MM.1S (cell line): Measurements from ENCODE around the gene ZFP91.

Source experiments
- DNase-seq: peaks from one replicate; pipeline ENCODE4 v3.0.0-alpha.2; 2015
- H2AFZ ChIP-seq: fragments of 300-600 bp; sonication (generic); 2 replicates; pipeline ENCODE4 v1.6.0; 2016; ENCODE audit warnings: antibody characterized with exemption, low read length
- H3F3A ChIP-seq: fragments of 300-600 bp; sonication (generic); 2 replicates; pipeline ENCODE4 v1.6.1; 2016; ENCODE audit warnings: mild to moderate bottlenecking, antibody characterized with exemption, low read length, moderate library complexity, mixed read lengths; ENCODE audit not compliant: insufficient read depth
- H3K27ac ChIP-seq: fragments of 300-600 bp; sonication (generic); 2 replicates; pipeline ENCODE4 v1.5.1; 2016; ENCODE audit warnings: mild to moderate bottlenecking, low read length
- H3K27me3 ChIP-seq: fragments of 300-600 bp; sonication (generic); replicated peaks from 2 replicates; pipeline ENCODE4 v1.6.0; 2016; ENCODE audit warnings: low read length; ENCODE audit not compliant: insufficient read depth
- H3K36me3 ChIP-seq: fragments of 300-600 bp; sonication (generic); replicated peaks from 2 replicates; pipeline ENCODE4 v1.6.1; 2016; ENCODE audit warnings: mild to moderate bottlenecking, low read length, mixed read lengths; ENCODE audit not compliant: insufficient read depth
- H3K4me1 ChIP-seq: fragments of 300-600 bp; sonication (generic); 2 replicates; pipeline ENCODE4 v1.6.1; 2016; ENCODE audit warnings: low read length, mixed read lengths
- H3K4me2 ChIP-seq: fragments of 300-600 bp; sonication (generic); 2 replicates; pipeline ENCODE4 v1.6.0; 2016; ENCODE audit warnings: low read depth, low read length
- H3K4me3 ChIP-seq: fragments of 300-600 bp; sonication (generic); 2 replicates; pipeline ENCODE4 v1.5.1; 2016; ENCODE audit warnings: low read length, mixed read lengths
- H3K79me2 ChIP-seq: fragments of 300-600 bp; sonication (generic); 2 replicates; pipeline ENCODE4 v1.6.1; 2016; ENCODE audit warnings: mixed run types, low read length, mixed read lengths
- H3K9ac ChIP-seq: fragments of 300-600 bp; sonication (generic); 2 replicates; pipeline ENCODE4 v1.6.1; 2016; ENCODE audit warnings: low read length, mixed read lengths
- H3K9me2 ChIP-seq: fragments of 300-600 bp; sonication (generic); replicated peaks from 2 replicates; pipeline ENCODE4 v1.6.1; 2016; ENCODE audit warnings: mild to moderate bottlenecking, low read length, mixed read lengths; ENCODE audit not compliant: insufficient read depth
- H3K9me3 ChIP-seq: fragments of 300-600 bp; sonication (generic); replicated peaks from 2 replicates; pipeline ENCODE4 v1.6.1; 2016; ENCODE audit warnings: mild to moderate bottlenecking, low read length, mixed read lengths; ENCODE audit not compliant: insufficient read depth
- H4K20me1 ChIP-seq: fragments of 300-600 bp; sonication (generic); 2 replicates; pipeline ENCODE4 v1.6.1; 2016; ENCODE audit warnings: mild to moderate bottlenecking, low read length, moderate library complexity, mixed read lengths; ENCODE audit not compliant: insufficient read depth
- CTCF ChIP-seq: fragments of 300-600 bp; sonication (generic); IDR thresholded peaks from 2 replicates; pipeline ENCODE4 v1.5.1; 2016; ENCODE audit warnings: antibody characterized with exemption, low read length, mixed read lengths
- EZH2 ChIP-seq: fragments of 300-600 bp; sonication (generic); optimal IDR thresholded peaks from 2 replicates; pipeline ENCODE3; 2017; ENCODE audit warnings: low read depth, mild to moderate bottlenecking, antibody characterized with exemption, low read length, mixed read lengths
- EZH2phosphoT487 ChIP-seq: fragments of 300-600 bp; sonication (generic); IDR thresholded peaks from 2 replicates; pipeline ENCODE4 v1.6.1; 2018; ENCODE audit warnings: antibody characterized with exemption, low read length

The ZFP91 gene

DNA sequence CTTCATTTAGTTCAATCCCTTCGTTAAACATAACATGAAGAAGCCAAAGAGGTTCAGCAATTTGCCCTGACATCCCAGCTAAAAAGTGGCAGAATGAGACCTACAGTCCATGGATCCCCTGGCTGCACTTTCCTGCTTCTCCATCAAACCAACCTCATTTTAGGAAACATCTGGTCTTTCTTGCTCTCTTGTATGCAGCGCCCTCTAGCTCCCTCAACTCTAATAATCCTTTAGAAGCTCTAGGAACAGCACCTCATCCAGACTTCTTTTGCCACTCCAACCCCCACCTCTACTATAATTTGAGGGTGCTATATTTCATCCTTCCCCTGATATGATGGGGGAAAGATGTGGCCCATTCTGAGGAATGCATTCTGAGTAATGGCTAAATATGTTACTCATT, 51.0 kb downstream of the ZFP91 start:
- H2AFZ ChIP-seq, result no peak overlapping the region
- H3K4me3 ChIP-seq, result no peak overlapping the region
- H3K27ac ChIP-seq, result no peak overlapping the region
- TF ChIP-seq CTCF, result peak; percentile 66
- TF ChIP-seq EZH2phosphoT487, result no peak
- TF ChIP-seq EZH2, result no peak
- H3K9ac ChIP-seq, result no peak overlapping the region
- H3K9me2 ChIP-seq, result no peaks in the 10 kb centered on the region
- no peaks in the 10 kb centered on the region for H3K36me3 ChIP-seq
- no peaks in the 10 kb centered on the region for H3K79me2 ChIP-seq
- no peaks in the 10 kb centered on the region for H3K9me3 ChIP-seq
- no peaks in the 10 kb centered on the region for H4K20me1 ChIP-seq
- H3K4me2 ChIP-seq, result no peak overlapping the region
- H3K4me1 ChIP-seq, result peaks cover 19% of the 10 kb centered on the region
- 0 out of 2 replicates have a peak, but pooled peaks cover 9% of the 10 kb centered on the region for H3F3A ChIP-seq
- no peaks in the 10 kb centered on the region for H3K27me3 ChIP-seq
- DNase-seq, result peak; percentile 45

DNA sequence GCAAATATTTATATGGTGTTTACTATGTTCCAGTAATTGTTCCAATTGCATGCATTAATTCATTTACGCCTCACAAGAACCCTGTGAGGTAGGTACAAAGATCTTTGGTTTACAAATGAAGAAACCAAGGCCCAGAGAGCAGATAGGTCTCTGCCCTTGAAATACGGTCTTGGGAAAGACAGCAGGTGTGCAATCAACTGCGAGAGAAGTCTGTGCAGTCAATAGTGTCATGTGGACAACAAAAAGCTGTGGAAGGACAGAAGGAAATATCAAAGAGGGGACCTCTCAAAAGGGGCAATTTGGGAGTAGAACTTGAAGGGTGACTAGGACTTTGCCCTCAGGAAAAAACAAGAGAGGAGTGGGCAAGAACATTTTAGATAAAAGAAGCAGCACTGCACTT, 52.5 kb downstream of the ZFP91 start:
- H3K4me2 ChIP-seq, result no peak overlapping the region
- H3K27ac ChIP-seq, result no peak overlapping the region
- H3K4me3 ChIP-seq, result no peak overlapping the region
- H2AFZ ChIP-seq, result no peak overlapping the region
- H3K9me3 ChIP-seq, result no peaks in the 10 kb centered on the region
- H3K9me2 ChIP-seq, result no peaks in the 10 kb centered on the region
- peaks cover 10% of the 10 kb centered on the region for H3K4me1 ChIP-seq
- no peaks in the 10 kb centered on the region for H4K20me1 ChIP-seq
- no peaks in the 10 kb centered on the region for H3K36me3 ChIP-seq
- no peak overlapping the region for H3K9ac ChIP-seq
- TF ChIP-seq EZH2phosphoT487 (no peak), EZH2 (no peak), CTCF (no peak)
- H3F3A ChIP-seq, result 0 out of 2 replicates have a peak, but pooled peaks cover 8% of the 10 kb centered on the region
- no peaks in the 10 kb centered on the region for H3K27me3 ChIP-seq
- DNase-seq, result no peak
- H3K79me2 ChIP-seq, result no peaks in the 10 kb centered on the region

GRCh38 chr11:58632510-58632909, 53.6 kb downstream of the ZFP91 start:
- no peaks in the 10 kb centered on the region for H3K4me1 ChIP-seq
- no peaks in the 10 kb centered on the region for H3K36me3 ChIP-seq
- H3K27me3 ChIP-seq, result no peaks in the 10 kb centered on the region
- no peaks in the 10 kb centered on the region for H3K9me3 ChIP-seq
- no peaks in the 10 kb centered on the region for H4K20me1 ChIP-seq
- H3K9ac ChIP-seq, result no peak overlapping the region
- H3F3A ChIP-seq, result no peaks in the 10 kb centered on the region
- H2AFZ ChIP-seq, result no peak overlapping the region
- no peak overlapping the region for H3K27ac ChIP-seq
- TF ChIP-seq EZH2 (no peak), CTCF (no peak), EZH2phosphoT487 (no peak)
- no peaks in the 10 kb centered on the region for H3K79me2 ChIP-seq
- no peaks in the 10 kb centered on the region for H3K9me2 ChIP-seq
- no peak overlapping the region for H3K4me3 ChIP-seq
- no peak for DNase-seq
- no peak overlapping the region for H3K4me2 ChIP-seq
